GM12874 (cell line): ENCODE measurements around the gene FMNL3.

Experiments
- TF ChIP-seq, protein P1 (sequence below): IDR thresholded peaks from 2 replicates; pipeline ENCODE4 v1.5.1; 2011; ENCODE audit warnings: low read depth, mild to moderate bottlenecking, control low read depth, low read length, moderate library complexity; ENCODE audit not compliant: insufficient read depth

The FMNL3 gene

DNA sequence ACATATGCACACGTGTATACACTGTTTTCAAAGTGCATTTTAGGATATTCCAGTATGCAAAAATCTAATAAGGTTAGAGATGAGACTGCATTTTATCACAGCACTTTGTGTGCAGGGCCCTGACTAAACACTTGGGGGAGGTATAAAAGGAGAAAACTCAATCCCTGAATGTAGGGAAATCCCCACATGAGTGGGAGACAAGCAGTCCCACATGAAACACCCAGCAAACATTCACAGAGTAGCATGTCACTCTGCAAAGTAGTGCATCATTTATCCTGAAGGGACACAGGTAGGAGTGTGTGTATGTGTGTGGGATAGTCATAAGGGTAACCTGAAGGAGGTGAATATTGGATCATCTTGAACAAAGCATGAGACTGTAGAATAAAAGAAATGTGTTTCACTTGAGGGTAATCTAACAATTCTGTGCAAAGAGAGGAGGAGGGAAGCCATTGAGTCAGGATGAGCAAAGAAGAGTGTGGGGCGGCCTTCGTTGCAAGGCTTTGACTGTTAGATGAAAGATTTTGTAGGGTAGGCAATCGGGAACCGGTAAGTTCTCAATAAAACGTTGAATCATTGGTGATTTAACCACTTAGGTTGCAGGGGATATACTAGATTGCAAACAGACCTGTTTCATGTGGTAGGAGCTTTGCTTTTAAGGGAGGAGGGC, 80.9 kb downstream of the FMNL3 start:
- TF ChIP-seq, protein P1, sequence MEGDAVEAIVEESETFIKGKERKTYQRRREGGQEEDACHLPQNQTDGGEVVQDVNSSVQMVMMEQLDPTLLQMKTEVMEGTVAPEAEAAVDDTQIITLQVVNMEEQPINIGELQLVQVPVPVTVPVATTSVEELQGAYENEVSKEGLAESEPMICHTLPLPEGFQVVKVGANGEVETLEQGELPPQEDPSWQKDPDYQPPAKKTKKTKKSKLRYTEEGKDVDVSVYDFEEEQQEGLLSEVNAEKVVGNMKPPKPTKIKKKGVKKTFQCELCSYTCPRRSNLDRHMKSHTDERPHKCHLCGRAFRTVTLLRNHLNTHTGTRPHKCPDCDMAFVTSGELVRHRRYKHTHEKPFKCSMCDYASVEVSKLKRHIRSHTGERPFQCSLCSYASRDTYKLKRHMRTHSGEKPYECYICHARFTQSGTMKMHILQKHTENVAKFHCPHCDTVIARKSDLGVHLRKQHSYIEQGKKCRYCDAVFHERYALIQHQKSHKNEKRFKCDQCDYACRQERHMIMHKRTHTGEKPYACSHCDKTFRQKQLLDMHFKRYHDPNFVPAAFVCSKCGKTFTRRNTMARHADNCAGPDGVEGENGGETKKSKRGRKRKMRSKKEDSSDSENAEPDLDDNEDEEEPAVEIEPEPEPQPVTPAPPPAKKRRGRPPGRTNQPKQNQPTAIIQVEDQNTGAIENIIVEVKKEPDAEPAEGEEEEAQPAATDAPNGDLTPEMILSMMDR = no peak; the same call in 1 of the 2 replicates

DNA sequence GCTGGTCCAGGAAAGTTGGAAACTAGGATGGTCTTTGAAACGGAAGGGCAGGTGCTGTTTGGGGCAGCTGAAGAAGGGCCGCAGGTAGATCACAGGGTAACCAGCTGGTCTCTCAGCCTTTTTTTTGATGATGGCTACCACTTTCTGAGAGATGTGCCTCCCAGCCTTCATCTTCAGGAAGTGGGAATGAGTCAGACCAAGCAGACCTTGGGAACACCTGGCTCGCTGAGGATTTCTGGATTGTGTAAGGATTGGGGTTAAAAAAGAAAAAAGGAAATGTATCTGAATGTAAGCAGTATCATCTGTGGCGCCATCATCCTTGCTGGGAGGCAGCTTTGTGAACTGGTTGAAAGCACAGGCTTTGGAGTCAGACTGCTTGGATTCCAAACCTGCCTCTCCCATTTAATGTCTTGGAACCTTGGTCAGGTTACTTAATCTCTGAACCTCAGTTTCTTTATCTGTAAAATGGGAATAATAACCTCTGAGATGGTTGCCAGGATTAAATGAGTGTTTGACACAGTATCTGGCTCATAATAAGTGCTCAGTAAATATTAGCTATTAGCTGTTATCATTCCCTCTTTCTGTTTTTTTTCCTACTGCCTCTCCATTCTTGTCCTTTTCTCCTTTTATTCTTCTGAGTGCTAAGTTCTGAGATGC, 82.2 kb downstream of the FMNL3 start:
- TF ChIP-seq, protein P1 = no peak

DNA sequence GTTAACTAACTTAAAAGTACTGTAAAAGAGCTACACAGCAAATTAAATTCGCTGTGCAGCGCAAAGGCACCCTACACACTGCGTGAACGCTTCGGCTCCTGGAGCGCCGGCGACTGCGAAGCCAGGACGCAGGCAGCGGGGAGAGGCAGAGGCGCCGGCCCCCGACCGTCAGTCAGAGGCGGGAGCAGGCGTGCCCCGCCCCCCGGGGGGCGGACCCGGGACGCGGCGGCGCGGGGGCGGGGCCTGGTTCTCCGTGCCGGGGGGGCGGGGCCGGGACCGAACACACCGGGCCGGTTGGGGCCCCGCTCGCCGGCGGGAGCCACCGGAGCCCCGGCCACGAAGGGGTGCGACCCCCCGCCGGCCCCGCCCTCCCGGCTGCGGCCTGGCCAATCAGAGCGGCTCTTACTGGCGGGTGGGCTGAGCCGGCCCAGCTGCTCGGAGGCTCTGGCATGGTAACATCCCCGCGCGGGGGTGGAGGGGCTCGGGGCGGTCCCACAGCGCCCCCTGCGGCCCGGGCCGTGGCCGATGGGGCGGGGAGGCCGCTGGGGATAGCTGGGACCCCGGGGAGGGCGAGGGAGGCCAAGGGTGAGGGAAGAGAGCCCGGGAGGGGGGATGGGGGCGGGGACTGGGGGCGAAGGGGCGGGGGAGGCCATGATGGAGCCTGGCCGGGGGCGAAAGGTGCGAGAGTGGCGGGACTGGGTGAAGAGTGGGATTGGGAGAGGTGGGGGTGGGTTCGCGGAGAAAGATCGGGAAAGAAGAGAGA, 83.9 kb downstream of the FMNL3 start, which contains the start of gene PRPF40B:
TSS of gene PRPF40B (plus strand) at position 420 of the 763 bp plus-strand sequence. CDS start at position 450, 30 bp downstream.
- TF ChIP-seq, protein P1 = peak; percentile 74

DNA sequence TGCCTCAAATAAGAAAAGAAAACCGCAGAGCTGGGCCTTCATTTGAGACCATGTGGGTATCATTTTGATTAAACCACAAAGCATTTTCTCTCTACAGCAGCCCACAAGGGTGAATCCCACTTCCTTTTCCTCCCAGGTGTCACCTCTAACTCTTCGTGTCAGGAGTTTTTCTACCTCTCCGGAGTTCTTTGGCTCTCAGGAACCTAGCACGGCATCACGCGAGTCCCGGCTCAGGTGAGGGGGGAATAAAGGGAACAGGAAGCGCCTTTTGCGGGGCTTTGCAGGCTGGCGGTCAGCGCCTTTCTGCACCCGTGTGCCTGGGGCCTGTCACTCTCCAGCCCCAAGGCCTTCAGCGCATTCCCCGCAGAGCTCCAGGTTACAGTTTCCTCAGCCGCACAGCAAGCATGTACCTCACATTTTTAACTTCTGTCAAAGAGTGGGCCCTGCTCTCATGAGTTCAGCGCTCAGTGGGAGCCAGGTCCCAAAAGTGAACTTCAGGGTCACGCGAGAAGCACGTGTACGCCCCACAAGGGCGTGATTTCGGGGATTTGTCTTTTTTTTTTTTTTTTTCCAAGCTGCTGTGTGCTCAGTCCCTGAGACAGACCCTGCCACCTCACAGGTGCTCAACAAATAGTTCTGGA, 84.6 kb downstream of the FMNL3 start:
- TF ChIP-seq, protein P1 = no peak

DNA sequence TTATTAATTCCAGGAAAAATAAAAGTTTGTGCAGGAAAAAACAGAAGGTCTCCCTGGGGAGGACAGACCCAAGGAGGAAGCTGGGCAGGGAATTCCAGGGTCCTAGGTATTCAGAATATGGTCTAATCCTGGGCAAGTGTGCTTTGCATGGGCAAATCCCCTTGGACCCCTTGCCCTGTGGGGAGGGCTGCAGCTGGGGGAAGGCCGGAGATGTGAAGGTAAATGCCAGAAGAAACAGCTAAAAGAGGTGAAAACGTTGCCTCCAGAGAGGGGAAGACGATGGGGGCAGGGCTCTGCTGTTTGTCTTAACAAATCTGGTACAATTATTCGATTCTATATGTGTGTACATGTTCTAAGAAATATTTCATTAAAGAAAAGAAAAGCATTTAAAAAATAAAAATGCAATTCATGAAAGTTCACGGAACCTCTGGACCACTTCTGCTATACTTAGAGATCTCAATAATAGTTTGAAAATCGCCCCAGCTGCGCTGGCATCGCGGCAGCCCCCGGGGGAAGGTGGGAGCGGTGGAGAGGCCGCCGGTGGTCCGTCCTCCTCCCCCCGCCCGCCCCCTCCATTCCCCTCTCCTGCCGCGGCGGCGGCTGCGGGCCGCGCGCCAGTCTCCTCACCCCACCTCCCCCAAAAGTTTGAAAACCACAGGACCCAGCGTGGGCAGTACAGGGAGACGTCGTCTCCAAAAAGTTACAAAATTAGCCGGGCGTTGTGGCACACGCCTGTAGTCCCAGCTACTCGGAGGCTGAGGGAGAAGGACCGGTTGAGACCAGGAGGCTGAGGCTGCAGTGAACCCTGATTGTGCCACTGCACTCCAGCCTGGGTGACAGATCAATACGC, 85.3 kb downstream of the FMNL3 start:
- TF ChIP-seq, protein P1 = no peak

DNA sequence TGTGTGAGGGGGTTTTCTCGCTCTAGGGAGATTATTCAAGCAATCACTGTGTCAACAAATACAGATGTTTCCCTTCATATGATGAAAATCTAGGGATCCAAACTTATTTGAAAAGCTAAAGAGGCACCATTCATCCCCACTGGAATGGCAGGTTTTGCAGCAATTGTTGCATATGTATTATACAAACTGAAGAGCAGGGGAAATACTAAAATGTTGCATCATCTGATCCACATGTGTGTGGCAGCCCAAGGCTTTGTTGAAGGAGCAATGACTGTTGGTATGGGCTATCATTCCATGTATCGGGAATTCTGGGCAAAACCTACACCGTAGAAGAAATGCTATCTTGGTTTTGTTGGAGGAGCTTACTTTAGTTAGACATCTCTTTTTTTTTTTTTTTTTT, 87.9 kb downstream of the FMNL3 start:
- TF ChIP-seq, protein P1 = no peak
